Right lobe of liver (tissue), 6 donors: Measurements from ENCODE around the gene UNC13B. TPM values are rescaled to one million over a fixed set of nuclear protein-coding genes. Genes with fewer than 3 reads are reported as not detected.

ENCODE experiments used
- ATAC-seq, 4 donors: fragments of 200-7000 bp; cut with Tn5 transposase; one replicate each; pipeline ENCODE4 v1.9.1; 2020; ENCODE audit warnings: mild to moderate bottlenecking in 4 of 4, moderate library complexity in 4 of 4
- DNase-seq, 3 donors: peaks; one replicate each; pipeline ENCODE4 v3.0.0-alpha.2; 2020
- H3K27ac ChIP-seq, 3 donors: fragments of 200-600 bp; one replicate each; pipeline ENCODE4 v1.8.0; 2022
- H3K27me3 ChIP-seq, 2 donors: fragments of 200-600 bp; one replicate each; pipeline ENCODE4 v1.8.0; 2022
- H3K36me3 ChIP-seq, 4 donors: fragments of 200-600 bp; sonication (generic) in 1 of 4; one replicate each; pipeline versions ENCODE4 v1.5.1 to v1.8.0; 2017 to 2022; ENCODE audit warnings: control low read depth in 1 of 4
- H3K4me1 ChIP-seq, 4 donors: fragments of 200-600 bp; sonication (generic) in 1 of 4; one replicate each; pipeline versions ENCODE4 v1.5.1 to v1.8.0; 2017 to 2022; ENCODE audit warnings: control low read depth in 1 of 4
- H3K4me3 ChIP-seq, 3 donors: fragments of 200-600 bp; one replicate each; pipeline ENCODE4 v1.8.0; 2022
- H3K9me3 ChIP-seq, 4 donors: fragments of 200-600 bp; sonication (generic) in 1 of 4; one replicate each; pipeline versions ENCODE4 v1.5.1 to v1.8.0; 2017 to 2022; ENCODE audit warnings: control low read depth in 1 of 4
- CTCF ChIP-seq, 4 donors: fragments of 200-600 bp in 3 of 4; fragments of 450-650 bp in 1 of 4; IDR thresholded peaks; one replicate each; pipeline versions ENCODE4 v1.5.1 to v1.8.0; 2016 to 2022; ENCODE audit warnings: antibody characterized with exemption in 4 of 4, mild to moderate bottlenecking in 2 of 4
- POLR2A ChIP-seq: fragments of 450-650 bp; IDR thresholded peaks from one replicate; pipeline ENCODE4 v1.6.1; 2017; ENCODE audit warnings: antibody characterized with exemption, mild to moderate bottlenecking
- WGBS: methylation state at CpG from one replicate; pipeline ENCODE4 v1.1.6; 2018; ENCODE audit warnings: low coverage, low lambda C conversion rate; ENCODE audit not compliant: insufficient coverage; ENCODE audit errors: missing lambda C conversion rate; 5-methylcytosine and 5-hydroxymethylcytosine counted together
- intact Hi-C, 2 donors: fragments of 100-400 bp; cut with DNase I; formaldehyde crosslinking; loops; one replicate each; pipeline versions ENCODE4 v1.11.2 to v1.14.1; 2022
- total RNA-seq, 6 experiments: library from RNA; depleted of rRNA in 2 of 6; stranded (reverse); fragments of >200 nt in 2 of 6; fragmentation: NEBNext Ultra II Directional in 3 of 6; extraction: Animal tissue kit (Norgen Biotek cat#: 25700) in 3 of 6; gene quantifications; one replicate each; pipeline versions ENCODE4 v1.1.0 to v1.2.4, GENCODE V29; 2016 to 2023
- donor health status: DM: no; HTN: yes; CAD: no.
- donor health status: DM: no; HTN: no; CAD: no.
- donor health status: DM: no; HTN: no; CAD: no.
- donor health status: DM: no; HTN: yes; CAD: no.
- donor health status: DM: no; HTN: yes; CAD: no.

Gene UNC13B
- total RNA-seq, 6 experiments from 2014 or later: 14.5 to 23.0 (median 20.7) TPM

GRCh38 chr9:35288778-35289177, 127.0 kb downstream of the UNC13B start:
- Histone ChIP-seq H3K4me1 (peaks cover 0 to 7% (median 0%) of the 10 kb centered on the region in 4 donors), H3K27me3 (no peaks in the 10 kb centered on the region), H3K27ac (no peak overlapping the region), H3K36me3 (no peaks in the 10 kb centered on the region), H3K4me3 (no peak overlapping the region), H3K9me3 (no peaks in the 10 kb centered on the region)
- TF ChIP-seq POLR2A (no peak), CTCF (IDR thresholded peaks at IDR 0.05) (no peak)
- WGBS: 100% methylated on average over 1 of the region's 1 CpG
- DNase-seq (no peak), ATAC-seq (no peak)
- intact Hi-C loops: no loop called here

GRCh38 chr9:35293376-35293964, 131.7 kb downstream of the UNC13B start:
- Histone ChIP-seq H3K27ac (no peak overlapping the region), H3K4me3 (no peak overlapping the region), H3K36me3 (no peaks in the 10 kb centered on the region), H3K9me3 (no peaks in the 10 kb centered on the region), H3K27me3 (no peaks in the 10 kb centered on the region), H3K4me1 (no peaks in the 10 kb centered on the region)
- ATAC-seq (peak in 2 of 4 donors; percentile 23 to 46), DNase-seq (no peak)
- TF ChIP-seq CTCF (IDR thresholded peaks at IDR 0.05): no peak
- no peak for TF ChIP-seq POLR2A
- WGBS: 63% methylated on average over 2 of the region's 2 CpGs
- intact Hi-C loops: no loop called here

- Histone ChIP-seq H3K4me1 (no peaks in the 10 kb centered on the region), H3K4me3 (no peak overlapping the region), H3K27me3 (no peaks in the 10 kb centered on the region), H3K36me3 (no peaks in the 10 kb centered on the region), H3K27ac (no peak overlapping the region), H3K9me3 (no peaks in the 10 kb centered on the region)
- DNase-seq (no peak), ATAC-seq (no peak)
- WGBS: 91% methylated on average over 5 of the region's 6 CpGs
- TF ChIP-seq CTCF (IDR thresholded peaks at IDR 0.05): no peak
- TF ChIP-seq POLR2A: no peak
- intact Hi-C loops: no loop called here
Measured at GRCh38 chr9:35294066-35294465, 132.3 kb downstream of the UNC13B start.

- DNase-seq: no peak
- H3K27ac ChIP-seq: no peak overlapping the region
- no peak for ATAC-seq
- H3K36me3 ChIP-seq: no peaks in the 10 kb centered on the region
- WGBS: 76% methylated on average over 6 of the region's 6 CpGs
- intact Hi-C loops: no loop called here
- no peaks in the 10 kb centered on the region for H3K27me3 ChIP-seq
- no peak overlapping the region for H3K4me3 ChIP-seq
- no peaks in the 10 kb centered on the region for H3K9me3 ChIP-seq
- H3K4me1 ChIP-seq: no peaks in the 10 kb centered on the region
- no peak for TF ChIP-seq CTCF (IDR thresholded peaks at IDR 0.05)
Measured at GRCh38 chr9:35294556-35294955, 132.7 kb downstream of the UNC13B start.
